ENCODE results near the gene MACROD2.

MACROD2 gene

GRCh38 chr20:14470231-14470899, 475.0 kb downstream of the MACROD2 start:
- H3K27me3 ChIP-seq (ENCODE audit: insufficient read depth, low read length), result no peaks in the 10 kb centered on the region
- no peaks in the 10 kb centered on the region for H3K36me3 ChIP-seq (ENCODE audit: insufficient read depth, low read length)

GRCh38 chr20:14470977-14471661, 475.8 kb downstream of the MACROD2 start:
- Histone ChIP-seq H3K4me3 (ENCODE audit: low read length) (no peak overlapping the region), H2AFZ (ENCODE audit: low read depth, low read length) (no peak overlapping the region), H3K36me3 (ENCODE audit: insufficient read depth, low read length) (no peaks in the 10 kb centered on the region), H3K9me3 (ENCODE audit: low read length) (no peaks in the 10 kb centered on the region), H3K4me1 (ENCODE audit: insufficient read depth, low read length) (peaks cover 8% of the 10 kb centered on the region), H3K27me3 (ENCODE audit: insufficient read depth, low read length) (no peaks in the 10 kb centered on the region)

More at GRCh38 chr20:14470231-14470899, 475.0 kb downstream of the MACROD2 start:
- H3K4me1 ChIP-seq (ENCODE audit: insufficient read depth, low read length), result peaks cover 8% of the 10 kb centered on the region
- no peak overlapping the region for H3K4me3 ChIP-seq (ENCODE audit: low read length)
- no peak overlapping the region for H2AFZ ChIP-seq (ENCODE audit: low read depth, low read length)
- no peaks in the 10 kb centered on the region for H3K9me3 ChIP-seq (ENCODE audit: low read length)

- Histone ChIP-seq H3K27me3 (ENCODE audit: insufficient read depth, low read length) (no peaks in the 10 kb centered on the region), H3K4me3 (ENCODE audit: low read length) (no peak overlapping the region), H2AFZ (ENCODE audit: low read depth, low read length) (no peak overlapping the region), H3K36me3 (ENCODE audit: insufficient read depth, low read length) (no peaks in the 10 kb centered on the region), H3K4me1 (ENCODE audit: insufficient read depth, low read length) (no peaks in the 10 kb centered on the region), H3K9me3 (ENCODE audit: low read length) (no peaks in the 10 kb centered on the region)
These were observed 481.8 kb downstream of the MACROD2 start for GRCh38 chr20:14477125-14477524.

- Histone ChIP-seq H3K4me3 (ENCODE audit: low read length) (no peak overlapping the region), H3K9me3 (ENCODE audit: low read length) (no peaks in the 10 kb centered on the region), H3K36me3 (ENCODE audit: insufficient read depth, low read length) (no peaks in the 10 kb centered on the region), H2AFZ (ENCODE audit: low read depth, low read length) (no peak overlapping the region), H3K4me1 (ENCODE audit: insufficient read depth, low read length) (no peaks in the 10 kb centered on the region), H3K27me3 (ENCODE audit: insufficient read depth, low read length) (no peaks in the 10 kb centered on the region)
These were observed 482.8 kb downstream of the MACROD2 start for GRCh38 chr20:14478126-14478525.

- Histone ChIP-seq H3K4me1 (ENCODE audit: insufficient read depth, low read length) (no peaks in the 10 kb centered on the region), H3K27me3 (ENCODE audit: insufficient read depth, low read length) (no peaks in the 10 kb centered on the region), H2AFZ (ENCODE audit: low read depth, low read length) (no peak overlapping the region), H3K4me3 (ENCODE audit: low read length) (no peak overlapping the region), H3K36me3 (ENCODE audit: insufficient read depth, low read length) (no peaks in the 10 kb centered on the region), H3K9me3 (ENCODE audit: low read length) (no peaks in the 10 kb centered on the region)
These were observed 486.5 kb downstream of the MACROD2 start for GRCh38 chr20:14481863-14482262.

- no peaks in the 10 kb centered on the region for H3K9me3 ChIP-seq (ENCODE audit: low read length)
- H3K4me1 ChIP-seq (ENCODE audit: insufficient read depth, low read length), result no peaks in the 10 kb centered on the region
- H3K36me3 ChIP-seq (ENCODE audit: insufficient read depth, low read length), result no peaks in the 10 kb centered on the region
- H3K4me3 ChIP-seq (ENCODE audit: low read length), result no peak overlapping the region
- H2AFZ ChIP-seq (ENCODE audit: low read depth, low read length), result no peak overlapping the region
- H3K27me3 ChIP-seq (ENCODE audit: insufficient read depth, low read length), result no peaks in the 10 kb centered on the region
These were observed 492.9 kb downstream of the MACROD2 start for GRCh38 chr20:14488212-14488611.

GRCh38 chr20:14488756-14489479, 493.6 kb downstream of the MACROD2 start:
- no peaks in the 10 kb centered on the region for H3K36me3 ChIP-seq (ENCODE audit: insufficient read depth, low read length)
- H3K27me3 ChIP-seq (ENCODE audit: insufficient read depth, low read length), result no peaks in the 10 kb centered on the region
- H3K9me3 ChIP-seq (ENCODE audit: low read length), result no peaks in the 10 kb centered on the region

GRCh38 chr20:14489544-14489943, 494.2 kb downstream of the MACROD2 start:
- H3K27me3 ChIP-seq (ENCODE audit: insufficient read depth, low read length), result no peaks in the 10 kb centered on the region
- no peaks in the 10 kb centered on the region for H3K36me3 ChIP-seq (ENCODE audit: insufficient read depth, low read length)
- H2AFZ ChIP-seq (ENCODE audit: low read depth, low read length), result no peak overlapping the region
- no peak overlapping the region for H3K4me3 ChIP-seq (ENCODE audit: low read length)
- H3K9me3 ChIP-seq (ENCODE audit: low read length), result no peaks in the 10 kb centered on the region
- H3K4me1 ChIP-seq (ENCODE audit: insufficient read depth, low read length), result no peaks in the 10 kb centered on the region

More at GRCh38 chr20:14488756-14489479, 493.6 kb downstream of the MACROD2 start:
- Histone ChIP-seq H3K4me3 (ENCODE audit: low read length) (no peak overlapping the region), H2AFZ (ENCODE audit: low read depth, low read length) (no peak overlapping the region), H3K4me1 (ENCODE audit: insufficient read depth, low read length) (no peaks in the 10 kb centered on the region)

- H2AFZ ChIP-seq (ENCODE audit: low read depth, low read length), result no peak overlapping the region
- no peaks in the 10 kb centered on the region for H3K4me1 ChIP-seq (ENCODE audit: insufficient read depth, low read length)
- no peaks in the 10 kb centered on the region for H3K36me3 ChIP-seq (ENCODE audit: insufficient read depth, low read length)
- no peak overlapping the region for H3K4me3 ChIP-seq (ENCODE audit: low read length)
- no peaks in the 10 kb centered on the region for H3K9me3 ChIP-seq (ENCODE audit: low read length)
- no peaks in the 10 kb centered on the region for H3K27me3 ChIP-seq (ENCODE audit: insufficient read depth, low read length)
These were observed 496.1 kb downstream of the MACROD2 start for GRCh38 chr20:14491436-14491835.

- H3K36me3 ChIP-seq (ENCODE audit: insufficient read depth, low read length), result no peaks in the 10 kb centered on the region
- H3K9me3 ChIP-seq (ENCODE audit: low read length), result no peaks in the 10 kb centered on the region
- no peak overlapping the region for H3K4me3 ChIP-seq (ENCODE audit: low read length)
- H3K27me3 ChIP-seq (ENCODE audit: insufficient read depth, low read length), result no peaks in the 10 kb centered on the region
- H2AFZ ChIP-seq (ENCODE audit: low read depth, low read length), result no peak overlapping the region
- no peaks in the 10 kb centered on the region for H3K4me1 ChIP-seq (ENCODE audit: insufficient read depth, low read length)
These were observed 498.1 kb downstream of the MACROD2 start for GRCh38 chr20:14493408-14493807.

- Histone ChIP-seq H3K4me3 (ENCODE audit: low read length) (no peak overlapping the region), H3K4me1 (ENCODE audit: insufficient read depth, low read length) (no peaks in the 10 kb centered on the region), H2AFZ (ENCODE audit: low read depth, low read length) (no peak overlapping the region), H3K9me3 (ENCODE audit: low read length) (no peaks in the 10 kb centered on the region), H3K27me3 (ENCODE audit: insufficient read depth, low read length) (no peaks in the 10 kb centered on the region), H3K36me3 (ENCODE audit: insufficient read depth, low read length) (no peaks in the 10 kb centered on the region)
These were observed 499.0 kb downstream of the MACROD2 start for GRCh38 chr20:14494355-14494754.

GRCh38 chr20:14495066-14495465, 499.8 kb downstream of the MACROD2 start:
- Histone ChIP-seq H3K36me3 (ENCODE audit: insufficient read depth, low read length) (no peaks in the 10 kb centered on the region), H3K4me1 (ENCODE audit: insufficient read depth, low read length) (no peaks in the 10 kb centered on the region), H3K4me3 (ENCODE audit: low read length) (no peak overlapping the region), H2AFZ (ENCODE audit: low read depth, low read length) (no peak overlapping the region), H3K9me3 (ENCODE audit: low read length) (no peaks in the 10 kb centered on the region), H3K27me3 (ENCODE audit: insufficient read depth, low read length) (no peaks in the 10 kb centered on the region)

- Histone ChIP-seq H3K4me1 (ENCODE audit: insufficient read depth, low read length) (no peaks in the 10 kb centered on the region), H3K4me3 (ENCODE audit: low read length) (no peak overlapping the region), H2AFZ (ENCODE audit: low read depth, low read length) (no peak overlapping the region), H3K27me3 (ENCODE audit: insufficient read depth, low read length) (no peaks in the 10 kb centered on the region), H3K9me3 (ENCODE audit: low read length) (no peaks in the 10 kb centered on the region), H3K36me3 (ENCODE audit: insufficient read depth, low read length) (no peaks in the 10 kb centered on the region)
These were observed 501.7 kb downstream of the MACROD2 start for GRCh38 chr20:14497004-14497403.
